GM12801 (cell line): ENCODE measurements around the gene NTRK2.

Experiments used
- CTCF ChIP-seq: IDR thresholded peaks from one replicate; pipeline ENCODE4 v1.5.1; 2011; ENCODE audit warnings: control low read depth; ENCODE audit not compliant: insufficient read length; ENCODE audit errors: extremely low read depth

Gene NTRK2

GRCh38 chr9:84827216-84827765, 157.8 kb downstream of the NTRK2 start:
- TF ChIP-seq CTCF: no peak

- TF ChIP-seq CTCF: no peak
Measured at GRCh38 chr9:84828046-84828445, 158.5 kb downstream of the NTRK2 start.

- no peak for TF ChIP-seq CTCF
Measured at GRCh38 chr9:84829471-84829870, 159.9 kb downstream of the NTRK2 start.

- no peak for TF ChIP-seq CTCF
Measured at GRCh38 chr9:84829997-84830696, 160.6 kb downstream of the NTRK2 start.

GRCh38 chr9:84831377-84831776, 161.8 kb downstream of the NTRK2 start:
- no peak for TF ChIP-seq CTCF

GRCh38 chr9:84832453-84832852, 162.9 kb downstream of the NTRK2 start:
- no peak for TF ChIP-seq CTCF

GRCh38 chr9:84834426-84834825, 164.9 kb downstream of the NTRK2 start:
- TF ChIP-seq CTCF: no peak
